CD14-positive monocyte (primary cell): ENCODE measurements around the gene TYW1. TPM values are rescaled to one million over a fixed set of nuclear protein-coding genes. Genes with fewer than 3 reads are reported as not detected.
A peak's percentile ranks its signal among the peaks of the same experiment; 100 is the strongest.
"Not testable (repeated sequence)": the region's sequence is repeated elsewhere in the genome, so short reads cannot be mapped to it uniquely, and the experiment has no call there.

Source experiments
- DNase-seq, 3 donors: peaks; one replicate each; pipeline ENCODE4 v3.0.0-alpha.2; 2011 to 2022
- H2AFZ ChIP-seq: 2 replicates; pipeline ENCODE4 v1.6.0; 2012; ENCODE audit warnings: mild to moderate bottlenecking, low read depth, low read length, inconsistent platforms; ENCODE audit not compliant: insufficient read depth, poor library complexity, severe bottlenecking
- H3K27ac ChIP-seq, 2 donors: 1 replicate in 1 of 2; 2 replicates in 1 of 2; pipeline ENCODE4 v1.5.1; 2012 to 2013; ENCODE audit warnings: low read length in 2 of 2, control low read depth in 1 of 2, inconsistent platforms in 1 of 2, low read depth in 1 of 2, mild to moderate bottlenecking in 1 of 2
- H3K27me3 ChIP-seq, 2 donors: one replicate each; pipeline versions ENCODE4 v1.6.0 to v1.6.1; 2011 to 2013; ENCODE audit warnings: low read length in 2 of 2; ENCODE audit not compliant: control insufficient read depth in 2 of 2, insufficient read depth in 2 of 2
- H3K36me3 ChIP-seq, 2 donors: replicated peaks in 1 of 2; 1 replicate in 1 of 2; 2 replicates in 1 of 2; pipeline versions ENCODE4 v1.5.1 to v1.6.1; 2012 to 2013; ENCODE audit warnings: low read length in 2 of 2, control low read depth in 1 of 2, inconsistent platforms in 1 of 2, mild to moderate bottlenecking in 1 of 2; ENCODE audit not compliant: insufficient read depth in 2 of 2, control insufficient read depth in 1 of 2
- H3K4me1 ChIP-seq, 2 donors: 1 replicate in 1 of 2; 2 replicates in 1 of 2; pipeline versions ENCODE4 v1.5.1 to v1.6.1; 2012 to 2013; ENCODE audit warnings: low read length in 2 of 2, control low read depth in 1 of 2, inconsistent platforms in 1 of 2, mild to moderate bottlenecking in 1 of 2, moderate library complexity in 1 of 2; ENCODE audit not compliant: insufficient read depth in 2 of 2, control insufficient read depth in 1 of 2
- H3K4me2 ChIP-seq: replicated peaks from 2 replicates; pipeline ENCODE3; 2012; ENCODE audit warnings: low read length, moderate library complexity, mild to moderate bottlenecking; ENCODE audit not compliant: poor library complexity, severe bottlenecking; ENCODE audit errors: extremely low read depth
- H3K4me3 ChIP-seq, 3 experiments: fragments of 200-600 bp in 1 of 3; sonication (generic) in 1 of 3; replicated peaks in 1 of 3; 1 replicate in 2 of 3; 2 replicates in 1 of 3; pipeline ENCODE4 v1.5.1; 2011 to 2013; ENCODE audit warnings: low read length in 3 of 3, mild to moderate bottlenecking in 3 of 3, control low read depth in 2 of 3, low read depth in 2 of 3, inconsistent platforms in 1 of 3, moderate library complexity in 1 of 3
- H3K79me2 ChIP-seq: 2 replicates; pipeline ENCODE4 v1.6.0; 2012; ENCODE audit warnings: mild to moderate bottlenecking, control low read depth, inconsistent platforms, low read length, moderate library complexity; ENCODE audit not compliant: insufficient read depth
- H3K9ac ChIP-seq: 2 replicates; pipeline ENCODE4 v1.6.0; 2017; ENCODE audit warnings: low read length, mild to moderate bottlenecking; ENCODE audit not compliant: insufficient read depth, poor library complexity, severe bottlenecking
- H3K9me3 ChIP-seq, 2 donors: replicated peaks in 1 of 2; 1 replicate in 1 of 2; 2 replicates in 1 of 2; pipeline versions ENCODE4 v1.5.1 to v1.6.1; 2012 to 2013; ENCODE audit warnings: low read length in 2 of 2, control low read depth in 1 of 2; ENCODE audit not compliant: control insufficient read depth in 1 of 2, insufficient read depth in 1 of 2
- H4K20me1 ChIP-seq: 2 replicates; pipeline ENCODE4 v1.6.0; 2012; ENCODE audit warnings: mild to moderate bottlenecking, low read length, control low read depth, moderate library complexity; ENCODE audit not compliant: insufficient read depth
- H3K27ac Mint-ChIP-seq, 7 donors: one replicate each; pipeline ENCODE4 v1.8.0; 2020; ENCODE audit warnings: mild to moderate bottlenecking in 7 of 7, mixed read lengths in 7 of 7, moderate library complexity in 6 of 7, inconsistent platforms in 2 of 7
- H3K27me3 Mint-ChIP-seq, 3 donors: one replicate each; pipeline ENCODE4 v1.8.0; 2021 to 2022; ENCODE audit warnings: low read depth in 3 of 3, mild to moderate bottlenecking in 3 of 3, mixed read lengths in 3 of 3, moderate library complexity in 3 of 3, inconsistent platforms in 1 of 3
- H3K36me3 Mint-ChIP-seq, 2 donors: one replicate each; pipeline ENCODE4 v1.8.0; 2020; ENCODE audit warnings: mixed read lengths in 2 of 2, inconsistent platforms in 1 of 2, mild to moderate bottlenecking in 1 of 2
- H3K4me1 Mint-ChIP-seq: one replicate; pipeline ENCODE4 v1.8.0; 2020; ENCODE audit warnings: mild to moderate bottlenecking, mixed read lengths
- H3K4me3 Mint-ChIP-seq, 2 donors: one replicate each; pipeline ENCODE4 v1.8.0; 2020; ENCODE audit warnings: mild to moderate bottlenecking in 2 of 2, mixed read lengths in 2 of 2, moderate library complexity in 1 of 2
- H3K9me3 Mint-ChIP-seq, 7 donors: one replicate each; pipeline ENCODE4 v1.8.0; 2020 to 2022; ENCODE audit warnings: mixed read lengths in 7 of 7, mild to moderate bottlenecking in 6 of 7, moderate library complexity in 6 of 7, inconsistent platforms in 2 of 7
- WGBS: methylation state at CpG from one replicate; pipeline ENCODE4 v1.1.5; 2013; ENCODE audit warnings: missing lambda C conversion rate; ENCODE audit not compliant: insufficient coverage; 5-methylcytosine and 5-hydroxymethylcytosine counted together
- intact Hi-C, 2 donors: fragments of 100-400 bp; cut with micrococcal nuclease; formaldehyde crosslinking; loops; one replicate each; pipeline versions ENCODE4 v1.15.0 to v1.15.1; 2023
- polyA plus RNA-seq, 3 donors: library from polyadenylated mRNA; depleted of rRNA in 1 of 3; unstranded in 2 of 3; stranded (reverse) in 1 of 3; fragments of 300-500 nt in 2 of 3; fragments of >200 nt in 1 of 3; fragmentation: Illumina TruSeq in 2 of 3; gene quantifications; 1 replicate in 2 of 3; 2 replicates in 1 of 3; pipeline ENCODE4 v1.2.3, GENCODE V29; 2012 to 2021

The TYW1 gene
- polyA plus RNA-seq, 3 donors = 6.3 to 9.0 (median 7.2) TPM

GRCh38 chr7:67156064-67156463, 159.4 kb downstream of the TYW1 start:
- H3K36me3 ChIP-seq, H3K4me3 ChIP-seq, H2AFZ ChIP-seq, H3K4me1 ChIP-seq, H3K27me3 ChIP-seq, H3K27ac ChIP-seq, H3K79me2 ChIP-seq, H3K4me3 Mint-ChIP-seq, H3K4me2 ChIP-seq, H4K20me1 ChIP-seq, H3K9me3 ChIP-seq, intact Hi-C loops, H3K27me3 Mint-ChIP-seq, H3K9ac ChIP-seq, H3K27ac Mint-ChIP-seq, DNase-seq, H3K4me1 Mint-ChIP-seq: not testable (repeated sequence)
- Mint-ChIP-seq H3K9me3 (peaks cover 3 to 20% (median 9%) of the 10 kb centered on the region in 7 donors), H3K36me3 (peaks cover 21 to 31% of the 10 kb centered on the region in 2 donors)
- 98% methylated on average over 7 of the region's 7 CpGs for WGBS

GRCh38 chr7:67163285-67163684, 166.7 kb downstream of the TYW1 start:
- H3K4me3 ChIP-seq, H2AFZ ChIP-seq, H3K4me3 Mint-ChIP-seq, H3K9ac ChIP-seq, H4K20me1 ChIP-seq, H3K9me3 Mint-ChIP-seq, H3K4me1 ChIP-seq, H3K27me3 Mint-ChIP-seq, H3K36me3 Mint-ChIP-seq, DNase-seq, intact Hi-C loops, H3K4me1 Mint-ChIP-seq, H3K4me2 ChIP-seq, H3K27ac ChIP-seq, H3K9me3 ChIP-seq, H3K27me3 ChIP-seq, H3K79me2 ChIP-seq, H3K36me3 ChIP-seq, H3K27ac Mint-ChIP-seq: not testable (repeated sequence)
- 50% methylated on average over 1 of the region's 5 CpGs for WGBS

GRCh38 chr7:67171151-67171550, 174.5 kb downstream of the TYW1 start:
- H3K27me3 Mint-ChIP-seq, H3K9me3 ChIP-seq, H3K9me3 Mint-ChIP-seq, intact Hi-C loops, H3K4me1 ChIP-seq, H2AFZ ChIP-seq, H3K4me3 ChIP-seq, DNase-seq, H3K4me2 ChIP-seq, H3K27me3 ChIP-seq, H3K9ac ChIP-seq, H3K36me3 Mint-ChIP-seq, H3K79me2 ChIP-seq, H4K20me1 ChIP-seq, H3K36me3 ChIP-seq, H3K4me1 Mint-ChIP-seq, H3K27ac ChIP-seq, H3K4me3 Mint-ChIP-seq: not testable (repeated sequence)
- WGBS = no CpG with 5 or more reads among the region's 3 CpGs
- peak overlapping the region in 1 of 7 donors; percentile 20 for H3K27ac Mint-ChIP-seq
